ENCODE data around the gene AK4.

DNA sequence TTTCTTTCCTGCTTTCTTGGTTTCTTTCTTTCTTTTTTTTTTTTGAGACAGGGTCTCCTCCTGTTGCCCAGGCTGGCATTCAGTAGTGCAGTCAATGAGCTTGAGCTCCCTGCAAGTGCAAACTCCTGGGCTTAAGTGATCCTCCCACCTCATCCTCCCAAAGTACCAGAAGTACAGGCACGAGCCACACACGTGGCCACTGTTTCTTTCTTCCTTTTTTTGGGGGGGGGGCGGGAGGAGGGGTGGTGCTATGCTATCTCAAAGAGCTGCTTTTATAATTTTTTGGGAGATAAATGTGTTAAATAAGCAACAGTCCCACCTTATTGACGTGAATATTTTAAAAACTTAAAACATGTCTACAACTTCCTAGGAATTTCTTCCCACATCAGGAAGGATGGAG, 42.2 kb downstream of the AK4 start:
- no peak for TF ChIP-seq EZH2phosphoT487 (IDR thresholded peaks at IDR 0.05; ENCODE audit: insufficient read depth, low read depth)
- TF ChIP-seq EZH2 (IDR thresholded peaks at IDR 0.05; ENCODE audit: insufficient read depth, poor library complexity, severe bottlenecking) = no peak

All from GM23248 (cell line).